DOHH2 (cell line): Measurements from ENCODE around the gene SLC12A2.

ENCODE experiments used
- H3F3A ChIP-seq: fragments of 200-600 bp; sonication (generic), shearing (Covaris generic); 2 replicates; pipeline ENCODE4 v1.6.0; 2016; ENCODE audit warnings: antibody characterized with exemption, mild to moderate bottlenecking; ENCODE audit not compliant: control insufficient read depth, insufficient read depth
- H3K27ac ChIP-seq: fragments of 200-600 bp; sonication (generic); 2 replicates; pipeline ENCODE4 v1.5.1; 2014; ENCODE audit warnings: low read depth, mild to moderate bottlenecking, low read length, moderate library complexity
- H3K27me3 ChIP-seq: fragments of 200-600 bp; sonication (generic); 2 replicates; pipeline ENCODE4 v1.6.1; 2014; ENCODE audit warnings: mild to moderate bottlenecking, low read length, mixed read lengths; ENCODE audit not compliant: control insufficient read depth
- H3K36me3 ChIP-seq: fragments of 200-600 bp; sonication (generic); 2 replicates; pipeline ENCODE4 v1.6.1; 2014; ENCODE audit warnings: mild to moderate bottlenecking, low read length, moderate library complexity, mixed read lengths; ENCODE audit not compliant: control insufficient read depth
- H3K4me1 ChIP-seq: fragments of 200-600 bp; sonication (generic); 2 replicates; pipeline ENCODE4 v1.6.1; 2014; ENCODE audit warnings: mild to moderate bottlenecking, low read length, mixed read lengths; ENCODE audit not compliant: control insufficient read depth
- H3K4me2 ChIP-seq: fragments of 200-600 bp; sonication (generic); 2 replicates; pipeline ENCODE4 v1.6.0; 2014; ENCODE audit warnings: mild to moderate bottlenecking, low read length, moderate library complexity
- H3K4me3 ChIP-seq: fragments of 200-600 bp; sonication (generic); 2 replicates; pipeline ENCODE4 v1.5.1; 2014; ENCODE audit warnings: mild to moderate bottlenecking, low read length, mixed read lengths
- H3K79me2 ChIP-seq: fragments of 200-600 bp; sonication (generic); 2 replicates; pipeline ENCODE4 v1.6.1; 2014; ENCODE audit warnings: mild to moderate bottlenecking, low read length, mixed read lengths; ENCODE audit not compliant: control insufficient read depth
- H3K9me2 ChIP-seq: fragments of 200-600 bp; sonication (generic); replicated peaks from 2 replicates; pipeline ENCODE4 v1.6.1; 2014; ENCODE audit warnings: mild to moderate bottlenecking, low read length, mixed read lengths; ENCODE audit not compliant: control insufficient read depth
- H3K9me3 ChIP-seq: fragments of 200-600 bp; sonication (generic); 2 replicates; pipeline ENCODE4 v1.6.1; 2014; ENCODE audit warnings: antibody characterized with exemption, low read length, mixed read lengths; ENCODE audit not compliant: control insufficient read depth, insufficient read depth
- H4K20me1 ChIP-seq: fragments of 200-600 bp; sonication (generic); 2 replicates; pipeline ENCODE4 v1.6.0; 2014; ENCODE audit warnings: low read depth, mild to moderate bottlenecking, antibody characterized with exemption, low read length, moderate library complexity; ENCODE audit not compliant: control insufficient read depth, insufficient read depth
- EZH2phosphoT487 ChIP-seq: fragments of 200-600 bp; sonication (generic); IDR thresholded peaks from 2 replicates; pipeline ENCODE4 v1.6.1; 2017; ENCODE audit warnings: borderline replicate concordance, mild to moderate bottlenecking, antibody characterized with exemption, low read length, moderate library complexity, mixed read lengths
- TF ChIP-seq, protein P1 (sequence below): fragments of 200-600 bp; sonication (generic); IDR thresholded peaks from one replicate; pipeline ENCODE4 v1.5.1; 2014; ENCODE audit warnings: antibody characterized with exemption, mild to moderate bottlenecking, low read depth, low read length; ENCODE audit not compliant: poor library complexity, severe bottlenecking

The SLC12A2 gene

DNA sequence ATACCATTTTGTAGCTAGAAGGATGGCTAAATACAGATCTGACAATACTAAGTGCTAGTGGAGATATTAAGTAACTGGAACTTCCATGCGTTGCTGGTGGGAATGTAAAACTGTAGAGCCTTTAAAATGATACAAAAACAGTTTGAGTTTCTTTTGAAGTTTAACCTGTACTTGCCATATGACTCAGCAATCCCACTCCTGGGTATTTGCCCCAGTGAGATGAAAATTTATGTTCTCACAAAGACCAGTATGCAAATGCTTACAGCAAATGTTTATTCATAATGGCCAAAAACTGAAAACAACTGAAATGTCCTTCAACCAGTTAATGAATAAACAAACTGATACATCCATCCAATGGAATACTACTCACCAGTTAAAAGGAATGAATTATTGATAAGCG, 137.3 kb downstream of the SLC12A2 start:
- TF ChIP-seq, protein P1, sequence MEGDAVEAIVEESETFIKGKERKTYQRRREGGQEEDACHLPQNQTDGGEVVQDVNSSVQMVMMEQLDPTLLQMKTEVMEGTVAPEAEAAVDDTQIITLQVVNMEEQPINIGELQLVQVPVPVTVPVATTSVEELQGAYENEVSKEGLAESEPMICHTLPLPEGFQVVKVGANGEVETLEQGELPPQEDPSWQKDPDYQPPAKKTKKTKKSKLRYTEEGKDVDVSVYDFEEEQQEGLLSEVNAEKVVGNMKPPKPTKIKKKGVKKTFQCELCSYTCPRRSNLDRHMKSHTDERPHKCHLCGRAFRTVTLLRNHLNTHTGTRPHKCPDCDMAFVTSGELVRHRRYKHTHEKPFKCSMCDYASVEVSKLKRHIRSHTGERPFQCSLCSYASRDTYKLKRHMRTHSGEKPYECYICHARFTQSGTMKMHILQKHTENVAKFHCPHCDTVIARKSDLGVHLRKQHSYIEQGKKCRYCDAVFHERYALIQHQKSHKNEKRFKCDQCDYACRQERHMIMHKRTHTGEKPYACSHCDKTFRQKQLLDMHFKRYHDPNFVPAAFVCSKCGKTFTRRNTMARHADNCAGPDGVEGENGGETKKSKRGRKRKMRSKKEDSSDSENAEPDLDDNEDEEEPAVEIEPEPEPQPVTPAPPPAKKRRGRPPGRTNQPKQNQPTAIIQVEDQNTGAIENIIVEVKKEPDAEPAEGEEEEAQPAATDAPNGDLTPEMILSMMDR: no peak
- TF ChIP-seq EZH2phosphoT487: no peak
- no peaks in the 10 kb centered on the region for H4K20me1 ChIP-seq
- H3K4me1 ChIP-seq: no peaks in the 10 kb centered on the region

DNA sequence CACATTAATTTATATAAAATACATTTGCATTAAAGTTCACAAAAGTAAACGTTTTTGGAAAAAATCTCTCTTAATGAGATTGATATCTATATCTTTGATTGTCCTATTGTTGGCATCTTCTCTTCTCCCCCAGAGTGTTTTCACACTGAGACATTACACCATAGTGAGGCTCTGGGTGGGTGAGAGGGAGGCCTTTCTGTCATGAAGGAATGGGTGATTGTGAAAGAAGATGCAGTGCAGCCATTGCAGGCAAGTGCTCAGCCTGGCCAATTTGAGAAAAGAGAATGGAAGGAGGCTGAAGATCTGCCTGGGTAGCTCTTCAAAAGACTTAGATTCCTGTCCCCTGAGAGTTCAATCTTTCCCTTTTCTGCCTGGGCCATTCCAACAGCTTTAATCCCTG, 140.8 kb downstream of the SLC12A2 start:
- H3K4me3 ChIP-seq: no peak overlapping the region
- no peak for TF ChIP-seq EZH2phosphoT487
- no peaks in the 10 kb centered on the region for H3K9me2 ChIP-seq
- no peak overlapping the region for H3K4me2 ChIP-seq
- no peaks in the 10 kb centered on the region for H4K20me1 ChIP-seq
- H3K27me3 ChIP-seq: no peaks in the 10 kb centered on the region
- no peaks in the 10 kb centered on the region for H3K36me3 ChIP-seq
- no peaks in the 10 kb centered on the region for H3K9me3 ChIP-seq
- H3K27ac ChIP-seq: no peak overlapping the region
- H3F3A ChIP-seq: no peaks in the 10 kb centered on the region
- no peaks in the 10 kb centered on the region for H3K79me2 ChIP-seq
- no peaks in the 10 kb centered on the region for H3K4me1 ChIP-seq

More for the DNA sequence above, 137.3 kb downstream of the SLC12A2 start:
- H3K27me3 ChIP-seq: no peaks in the 10 kb centered on the region
- H3K27ac ChIP-seq: no peak overlapping the region
- H3K9me2 ChIP-seq: no peaks in the 10 kb centered on the region
- H3K9me3 ChIP-seq: no peaks in the 10 kb centered on the region
- H3F3A ChIP-seq: no peaks in the 10 kb centered on the region
- H3K4me3 ChIP-seq: no peak overlapping the region
- no peaks in the 10 kb centered on the region for H3K36me3 ChIP-seq
- H3K4me2 ChIP-seq: no peak overlapping the region
- no peaks in the 10 kb centered on the region for H3K79me2 ChIP-seq

DNA sequence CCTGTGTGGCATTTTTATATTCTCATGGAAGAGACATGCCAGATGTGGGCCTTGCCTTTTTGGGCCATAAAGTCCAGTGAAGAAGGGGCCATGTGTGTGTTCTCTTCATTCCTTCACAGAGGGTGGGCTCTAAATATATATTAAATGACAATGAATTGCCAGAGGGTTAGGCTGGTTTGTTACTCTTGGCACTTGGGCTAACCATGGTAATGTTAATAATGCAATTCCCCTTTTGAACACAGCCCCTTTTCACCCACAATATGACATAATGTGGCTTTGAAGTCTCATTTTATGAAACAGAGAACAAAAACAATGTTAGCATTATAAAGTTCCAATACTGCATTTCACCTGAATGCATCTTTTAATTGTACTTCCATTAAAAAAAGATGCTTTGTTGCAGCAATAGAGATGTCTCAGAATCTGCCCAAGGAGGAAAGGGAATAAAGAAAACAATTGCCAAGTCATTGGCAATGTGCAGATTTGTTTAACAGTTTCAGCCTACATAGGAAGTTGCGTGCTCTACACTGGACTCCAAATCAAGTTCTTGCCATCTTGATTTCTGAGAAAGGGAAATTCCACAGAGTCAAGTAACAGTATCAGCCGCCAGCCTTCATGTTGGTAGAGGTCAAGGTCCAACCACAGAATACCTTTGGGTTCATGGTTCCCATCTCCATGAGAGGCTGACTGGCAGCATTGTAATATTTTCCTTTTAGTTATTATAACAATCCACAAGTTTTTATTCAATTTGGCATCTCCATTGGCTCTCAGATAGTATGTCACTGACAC, 141.9 kb downstream of the SLC12A2 start:
- Histone ChIP-seq H3K27ac (no peak overlapping the region), H3K4me2 (no peak overlapping the region), H3K9me3 (no peaks in the 10 kb centered on the region), H3F3A (no peaks in the 10 kb centered on the region), H3K4me1 (no peaks in the 10 kb centered on the region), H3K9me2 (no peaks in the 10 kb centered on the region), H3K27me3 (no peaks in the 10 kb centered on the region), H4K20me1 (no peaks in the 10 kb centered on the region), H3K79me2 (no peaks in the 10 kb centered on the region), H3K36me3 (no peaks in the 10 kb centered on the region), H3K4me3 (no peak overlapping the region)
- TF ChIP-seq, protein P1: no peak
- no peak for TF ChIP-seq EZH2phosphoT487

DNA sequence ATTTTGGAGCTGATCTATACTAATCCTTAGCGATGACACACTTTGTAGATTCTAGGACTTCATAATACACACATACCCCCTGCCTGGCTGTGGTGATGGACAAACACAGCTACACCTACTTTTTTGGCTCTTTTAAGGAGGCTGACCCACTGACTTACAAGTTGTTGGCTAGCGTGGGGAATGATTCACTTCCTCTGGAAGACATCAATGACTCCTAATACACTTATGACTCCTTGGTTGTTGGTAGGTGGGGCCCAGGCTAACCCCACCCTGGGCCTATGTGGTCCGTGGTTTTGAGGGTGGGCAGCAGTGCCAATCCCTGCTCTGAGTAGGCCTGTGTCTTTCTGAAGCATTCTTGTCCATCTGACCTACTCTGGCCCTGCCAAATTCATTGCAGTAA, 144.4 kb downstream of the SLC12A2 start:
- no peaks in the 10 kb centered on the region for H3K9me2 ChIP-seq
- H3K4me2 ChIP-seq: no peak overlapping the region
- H3K36me3 ChIP-seq: no peaks in the 10 kb centered on the region
- TF ChIP-seq EZH2phosphoT487: no peak
- TF ChIP-seq, protein P1: no peak
- H3K4me3 ChIP-seq: no peak overlapping the region
- H3K79me2 ChIP-seq: no peaks in the 10 kb centered on the region
- H3F3A ChIP-seq: no peaks in the 10 kb centered on the region
- H3K27me3 ChIP-seq: no peaks in the 10 kb centered on the region
- H3K4me1 ChIP-seq: no peaks in the 10 kb centered on the region
- no peaks in the 10 kb centered on the region for H4K20me1 ChIP-seq
- no peak overlapping the region for H3K27ac ChIP-seq
- H3K9me3 ChIP-seq: no peaks in the 10 kb centered on the region
